Fibroblast of pulmonary artery (primary cell): ENCODE measurements around the gene IL1R2.

ENCODE experiments used
- DNase-seq: peaks from one replicate; pipeline ENCODE4 v3.0.0-alpha.2; 2010; ENCODE audit warnings: low read depth
- H3K4me3 ChIP-seq: replicated peaks from 2 replicates; pipeline ENCODE4 v1.5.1; 2011; ENCODE audit warnings: low read depth, mild to moderate bottlenecking, control low read depth, low read length, moderate library complexity
- TF ChIP-seq, protein P1 (sequence below): IDR thresholded peaks from 2 replicates; pipeline ENCODE4 v1.5.1; 2011; ENCODE audit warnings: mild to moderate bottlenecking, control low read depth, low read length, inconsistent platforms; ENCODE audit errors: missing control alignments

Gene IL1R2

DNA sequence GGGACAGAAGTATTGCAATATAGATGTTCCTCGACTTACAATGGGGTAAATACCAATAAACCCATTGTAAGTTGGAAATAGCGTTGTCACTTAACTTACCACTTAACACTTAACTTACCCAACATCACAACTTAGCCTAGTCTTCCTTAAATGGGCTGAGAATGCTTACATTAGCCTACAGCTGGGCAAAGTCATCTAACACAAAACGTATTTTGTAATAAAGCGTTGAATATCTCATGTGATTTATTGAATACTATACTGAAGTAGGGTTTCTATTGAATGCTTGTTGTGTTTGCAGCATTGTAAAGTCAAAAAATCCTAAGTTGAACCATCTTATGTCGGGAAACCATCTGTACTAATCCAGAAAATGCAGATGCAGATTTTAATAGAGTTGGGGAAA, 23.6 kb downstream of the IL1R2 start:
- no peak overlapping the region for H3K4me3 ChIP-seq
- no peak for DNase-seq
- TF ChIP-seq, protein P1, sequence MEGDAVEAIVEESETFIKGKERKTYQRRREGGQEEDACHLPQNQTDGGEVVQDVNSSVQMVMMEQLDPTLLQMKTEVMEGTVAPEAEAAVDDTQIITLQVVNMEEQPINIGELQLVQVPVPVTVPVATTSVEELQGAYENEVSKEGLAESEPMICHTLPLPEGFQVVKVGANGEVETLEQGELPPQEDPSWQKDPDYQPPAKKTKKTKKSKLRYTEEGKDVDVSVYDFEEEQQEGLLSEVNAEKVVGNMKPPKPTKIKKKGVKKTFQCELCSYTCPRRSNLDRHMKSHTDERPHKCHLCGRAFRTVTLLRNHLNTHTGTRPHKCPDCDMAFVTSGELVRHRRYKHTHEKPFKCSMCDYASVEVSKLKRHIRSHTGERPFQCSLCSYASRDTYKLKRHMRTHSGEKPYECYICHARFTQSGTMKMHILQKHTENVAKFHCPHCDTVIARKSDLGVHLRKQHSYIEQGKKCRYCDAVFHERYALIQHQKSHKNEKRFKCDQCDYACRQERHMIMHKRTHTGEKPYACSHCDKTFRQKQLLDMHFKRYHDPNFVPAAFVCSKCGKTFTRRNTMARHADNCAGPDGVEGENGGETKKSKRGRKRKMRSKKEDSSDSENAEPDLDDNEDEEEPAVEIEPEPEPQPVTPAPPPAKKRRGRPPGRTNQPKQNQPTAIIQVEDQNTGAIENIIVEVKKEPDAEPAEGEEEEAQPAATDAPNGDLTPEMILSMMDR, result no peak

DNA sequence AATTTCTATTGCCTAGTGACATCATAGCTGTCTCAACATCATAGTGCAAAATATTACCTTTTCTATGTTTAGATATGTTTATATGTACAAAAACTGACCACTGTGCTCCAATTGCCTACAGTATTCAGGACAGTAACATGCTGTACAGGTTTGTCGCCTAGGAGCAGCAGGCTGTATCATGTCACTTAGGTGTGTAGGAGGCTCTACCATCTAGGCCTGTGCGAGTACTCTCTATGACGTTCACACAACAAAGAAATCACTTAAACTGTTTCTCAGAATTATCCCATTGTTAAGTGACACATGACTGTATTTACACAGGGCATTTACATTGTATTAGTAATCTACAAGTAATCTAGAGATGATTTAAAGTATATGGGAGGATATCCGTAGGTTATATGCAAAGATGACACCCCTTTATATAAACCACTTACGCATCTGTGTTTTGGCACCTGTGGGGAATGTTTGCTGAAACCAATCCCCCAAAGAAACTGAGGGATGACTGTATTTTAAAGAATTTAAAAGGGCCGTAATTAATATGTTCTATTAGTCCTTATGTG, 24.7 kb downstream of the IL1R2 start:
- DNase-seq, result no peak
- H3K4me3 ChIP-seq, result no peak overlapping the region
- TF ChIP-seq, protein P1, result no peak

DNA sequence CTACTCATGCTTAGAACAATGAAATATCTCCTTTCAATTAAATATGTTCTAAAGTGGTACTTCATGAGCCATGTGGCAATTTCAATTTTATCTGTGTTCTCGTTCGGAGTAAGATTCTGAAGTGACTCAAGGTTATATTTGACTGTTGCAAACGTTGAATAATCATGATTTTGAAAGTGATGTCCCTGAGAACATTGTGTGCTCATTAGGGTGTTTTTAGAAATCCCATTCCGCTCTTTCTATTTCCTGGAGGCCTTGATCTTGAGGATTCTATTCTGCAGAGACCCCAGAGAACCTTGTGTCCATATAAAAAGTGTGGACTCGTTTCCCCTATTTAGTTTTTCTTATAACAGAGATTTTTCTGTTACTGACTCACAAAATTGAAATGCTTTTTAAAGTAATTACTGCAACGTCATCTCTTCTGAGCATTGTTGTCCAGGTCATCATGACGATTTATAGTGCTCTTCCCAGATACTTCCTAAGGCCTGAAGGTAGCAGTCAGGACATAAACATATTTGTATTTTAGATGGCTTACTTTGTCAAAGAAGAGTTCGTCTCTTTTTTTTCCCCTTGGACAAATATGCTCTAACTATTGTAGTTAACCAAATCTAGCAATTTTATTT, 27.2 kb downstream of the IL1R2 start:
- H3K4me3 ChIP-seq, result no peak overlapping the region
- TF ChIP-seq, protein P1, result no peak
- DNase-seq, result peak; percentile 81

DNA sequence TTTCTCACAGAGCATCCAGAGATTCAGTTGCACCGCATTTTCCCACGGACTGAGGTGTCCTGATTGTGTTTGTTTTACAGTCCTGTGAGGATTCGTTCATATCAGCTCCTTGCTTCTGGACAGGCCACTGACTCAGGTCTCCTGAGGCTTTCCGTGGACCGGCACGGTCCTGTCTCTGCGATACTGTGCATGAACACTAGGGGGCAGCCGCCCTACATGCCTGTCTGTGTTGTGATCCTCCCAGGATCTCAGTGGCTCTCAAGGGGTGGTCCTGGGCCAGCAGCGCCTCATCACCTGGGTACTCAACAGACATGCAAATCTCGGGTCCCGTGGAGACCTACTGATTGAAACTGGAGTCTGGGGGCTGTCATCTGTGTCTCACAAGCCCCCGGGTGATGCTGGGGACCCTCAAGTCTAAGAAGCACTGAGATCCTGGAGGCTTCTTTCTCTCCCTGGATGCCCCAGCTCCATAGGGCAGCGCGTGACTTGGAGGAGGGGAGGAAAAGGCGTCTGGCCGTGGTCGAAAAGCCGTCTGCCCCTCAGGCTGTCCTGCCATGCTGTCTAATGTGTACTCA, 28.9 kb downstream of the IL1R2 start:
- TF ChIP-seq, protein P1, result peak; percentile 98
- no peak overlapping the region for H3K4me3 ChIP-seq
- peak; percentile 95 for DNase-seq

DNA sequence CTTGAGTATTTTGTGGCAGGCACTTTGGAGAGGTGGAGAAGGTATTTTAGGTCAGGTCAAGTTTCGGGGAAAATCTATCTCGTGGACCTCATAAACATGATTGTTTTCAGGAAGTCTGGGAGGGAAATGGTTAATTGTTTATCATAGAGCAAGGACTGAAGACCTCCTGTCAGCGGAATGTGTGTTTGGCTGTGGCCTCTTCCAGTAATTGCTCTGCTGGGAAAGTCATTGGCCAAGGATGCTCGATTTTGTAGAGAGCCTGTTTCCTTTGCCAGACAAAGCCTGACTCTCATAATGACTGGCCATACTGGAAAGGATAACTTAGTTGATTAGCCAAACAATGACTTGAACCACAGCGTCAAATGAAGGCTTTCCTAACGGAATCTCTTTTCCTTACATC, 30.0 kb downstream of the IL1R2 start:
- TF ChIP-seq, protein P1, result no peak
- peak; percentile 96 for DNase-seq
- H3K4me3 ChIP-seq, result no peak overlapping the region

- DNase-seq, result no peak
- TF ChIP-seq, protein P1, result no peak
- H3K4me3 ChIP-seq, result no peak overlapping the region
Measured at GRCh38 chr2:102022884-102023539, 31.3 kb downstream of the IL1R2 start.
